ENCODE measurements around the gene CCR2. TPM values are rescaled to one million over a fixed set of nuclear protein-coding genes. Genes with fewer than 3 reads are reported as not detected.

CCR2 gene
- total RNA-seq, 3 donors from 2014 or later = 1.2 to 3.4 (median 2.2) TPM

- DNase-seq (no peak), ATAC-seq (no peak)
- no peak overlapping the region for H3K4me3 ChIP-seq
- intact Hi-C loops (cut with DNase I, micrococcal nuclease) = no loop called here
- H3K9me3 ChIP-seq = no peaks in the 10 kb centered on the region
- peaks cover 21% of the 10 kb centered on the region for H3K4me1 ChIP-seq (ENCODE audit: low read depth)
- no peak for TF ChIP-seq CTCF (IDR thresholded peaks at IDR 0.05)
- H3K36me3 ChIP-seq (ENCODE audit: low read depth) = no peaks in the 10 kb centered on the region
Observed at GRCh38 chr3:46406443-46406787, 52.5 kb downstream of the CCR2 start.

- TF ChIP-seq CTCF (IDR thresholded peaks at IDR 0.05) = no peak
- Histone ChIP-seq H3K4me1 (ENCODE audit: low read depth) (peaks cover 21% of the 10 kb centered on the region), H3K4me3 (no peak within 1 kb of the TSS), H3K9me3 (no peaks in the 10 kb centered on the region), H3K36me3 (ENCODE audit: low read depth) (no peaks in the 10 kb centered on the region)
- ATAC-seq = peak; percentile 91
- intact Hi-C loops (cut with DNase I, micrococcal nuclease) = no loop called here
- DNase-seq = peak; percentile 78 to 93 (median 80)
Observed at GRCh38 chr3:46406788-46407611, 53.1 kb downstream of the CCR2 start, which contains the start of the genes CCR5AS and CCRL2. CCR5AS (minus strand) TSS chr3:46407066. CCRL2 (plus strand) TSS chr3:46407259; CDS start chr3:46408080, 821 bp downstream.

- Histone ChIP-seq H3K4me3 (no peak overlapping the region), H3K9me3 (no peaks in the 10 kb centered on the region), H3K36me3 (ENCODE audit: low read depth) (no peaks in the 10 kb centered on the region), H3K4me1 (ENCODE audit: low read depth) (peaks cover 21% of the 10 kb centered on the region)
- intact Hi-C loops (cut with DNase I, micrococcal nuclease) = no loop called here
- no peak for TF ChIP-seq CTCF (IDR thresholded peaks at IDR 0.05)
- ATAC-seq = no peak
- DNase-seq = no peak
Observed at GRCh38 chr3:46407970-46408369, 54.1 kb downstream of the CCR2 start.

- Histone ChIP-seq H3K36me3 (ENCODE audit: low read depth) (no peaks in the 10 kb centered on the region), H3K4me3 (no peak overlapping the region), H3K4me1 (ENCODE audit: low read depth) (peaks cover 21% of the 10 kb centered on the region), H3K9me3 (no peaks in the 10 kb centered on the region)
- intact Hi-C loops (cut with DNase I, micrococcal nuclease) = no loop called here
- ATAC-seq (no peak), DNase-seq (no peak)
- TF ChIP-seq CTCF (IDR thresholded peaks at IDR 0.05) = no peak
Observed at GRCh38 chr3:46408853-46409252, 54.9 kb downstream of the CCR2 start.

GRCh38 chr3:46409739-46410489 is 56.0 kb downstream of the CCR2 start:
- Histone ChIP-seq H3K4me3 (no peak overlapping the region), H3K36me3 (ENCODE audit: low read depth) (no peaks in the 10 kb centered on the region), H3K4me1 (ENCODE audit: low read depth) (peaks cover 15% of the 10 kb centered on the region), H3K9me3 (no peaks in the 10 kb centered on the region)
- TF ChIP-seq CTCF (IDR thresholded peaks at IDR 0.05) = no peak
- intact Hi-C loops (cut with DNase I, micrococcal nuclease) = no loop called here
- no peak for ATAC-seq
- no peak for DNase-seq

Other genes with a start within 250 kb of the CCR2 start
- 10 to 100 TPM in 1 of 3 donors, 1 to 10 TPM in 2; 1.8 to 10.0 (median 8.7) TPM for gene CCR1, start 145.8 kb upstream of the CCR2 start, total RNA-seq
- gene CCR3, start 111.7 kb upstream of the CCR2 start, total RNA-seq = under 1 TPM in 1 of 3 donors, not detected in 2; 0.67 TPM
- gene CCR5, start 16.8 kb downstream of the CCR2 start, total RNA-seq = 1 to 10 TPM; 1.9 to 3.4 (median 2.4) TPM
- 10 to 100 TPM; 10.2 to 23.3 (median 15.7) TPM for gene CCRL2, start 53.1 kb downstream of the CCR2 start, total RNA-seq
- 1 to 10 TPM; 1.2 to 1.4 (median 1.2) TPM for gene LTF, start 110.8 kb downstream of the CCR2 start, total RNA-seq
- not detected for gene RTP3, start 143.9 kb downstream of the CCR2 start, total RNA-seq
- gene LRRC2, start 212.2 kb downstream of the CCR2 start, total RNA-seq = 1 to 10 TPM; 1.8 to 2.8 (median 2.5) TPM